Uterus (tissue), 2 donors: Measurements from ENCODE around the gene ORMDL1.

ENCODE experiments used
- CTCF ChIP-seq, 4 experiments: fragments of 200-600 bp in 2 of 4; fragments of 450-650 bp in 2 of 4; sonication (generic) in 2 of 4; IDR thresholded peaks; one replicate each; pipeline ENCODE4 v1.5.1; 2016 to 2019; ENCODE audit warnings: antibody characterized with exemption in 4 of 4, mild to moderate bottlenecking in 2 of 4, moderate library complexity in 1 of 4
- POLR2A ChIP-seq, 2 donors: fragments of 450-650 bp; IDR thresholded peaks; one replicate each; pipeline ENCODE4 v1.6.1; 2016; ENCODE audit warnings: antibody characterized with exemption in 2 of 2, mild to moderate bottlenecking in 1 of 2, moderate library complexity in 1 of 2

DNA sequence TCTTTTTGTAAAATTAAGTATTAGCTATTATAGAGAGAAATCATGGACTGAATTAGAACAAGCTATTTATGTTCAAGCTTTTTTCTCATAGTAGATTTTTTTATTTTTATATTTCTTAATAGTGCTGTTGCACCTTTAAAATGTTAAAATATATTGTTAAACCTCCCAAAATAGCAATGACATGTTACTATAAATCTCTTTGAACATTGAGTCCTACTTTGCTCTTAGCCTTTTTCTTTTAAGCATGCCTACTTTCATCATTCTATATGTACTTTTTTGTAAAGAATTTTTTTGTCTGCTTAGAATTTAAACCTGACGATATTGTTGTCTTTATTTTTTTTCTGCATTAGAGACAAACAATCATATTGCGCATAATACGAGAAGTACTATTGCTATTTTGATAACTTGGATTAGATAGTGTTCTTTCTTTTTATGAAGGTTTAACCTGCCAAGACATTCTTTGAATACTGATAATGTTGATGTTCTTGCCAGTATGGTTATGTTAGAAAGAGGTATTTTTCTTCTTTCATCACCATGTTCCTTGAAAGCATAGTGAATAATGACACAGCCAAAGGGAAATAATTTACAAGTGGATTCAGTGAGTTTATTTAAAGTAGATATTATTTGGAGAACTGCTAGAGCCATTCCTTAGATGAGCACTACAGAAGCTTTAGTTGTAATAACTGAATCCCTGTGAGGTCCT lies 40.7 kb upstream of the ORMDL1 start:
- no peak for TF ChIP-seq CTCF (IDR thresholded peaks at IDR 0.05)
- TF ChIP-seq POLR2A (IDR thresholded peaks at IDR 0.05) = no peak
